Esophagus (tissue), 2 donors: ENCODE data around the gene SULT4A1. TPM values are rescaled to one million over a fixed set of nuclear protein-coding genes. Genes with fewer than 3 reads are reported as not detected.

Experiments used
- H3K27ac ChIP-seq, 2 donors: one replicate each; pipeline ENCODE4 v1.5.1; 2013; ENCODE audit warnings: low read depth in 2 of 2, mild to moderate bottlenecking in 2 of 2, inconsistent platforms in 1 of 2, low read length in 1 of 2, moderate library complexity in 1 of 2
- H3K27me3 ChIP-seq, 2 donors: one replicate each; pipeline ENCODE4 v1.6.1; 2013; ENCODE audit warnings: low read length in 2 of 2, control low read depth in 1 of 2, mild to moderate bottlenecking in 1 of 2; ENCODE audit not compliant: insufficient read depth in 2 of 2, control insufficient read depth in 1 of 2
- H3K36me3 ChIP-seq, 2 donors: one replicate each; pipeline ENCODE4 v1.6.1; 2013; ENCODE audit warnings: low read length in 1 of 2; ENCODE audit not compliant: control insufficient read depth in 2 of 2, insufficient read depth in 2 of 2
- H3K4me1 ChIP-seq, 2 donors: one replicate each; pipeline ENCODE4 v1.6.1; 2013; ENCODE audit warnings: low read length in 1 of 2; ENCODE audit not compliant: control insufficient read depth in 2 of 2, insufficient read depth in 2 of 2
- H3K4me3 ChIP-seq, 2 donors: one replicate each; pipeline ENCODE4 v1.5.1; 2013; ENCODE audit warnings: low read length in 2 of 2, mild to moderate bottlenecking in 2 of 2, low read depth in 1 of 2, moderate library complexity in 1 of 2
- H3K9me3 ChIP-seq, 2 donors: one replicate each; pipeline ENCODE4 v1.6.1; 2013; ENCODE audit warnings: mild to moderate bottlenecking in 2 of 2, low read depth in 1 of 2, low read length in 1 of 2, moderate library complexity in 1 of 2; ENCODE audit not compliant: control insufficient read depth in 2 of 2, insufficient read depth in 1 of 2
- WGBS, 2 donors: extraction: QIAGEN DNeasy Blood & Tissue Kit; methylation state at CpG; one replicate each; pipeline ENCODE4 v1.1.7; 2013; 5-methylcytosine and 5-hydroxymethylcytosine counted together
- polyA plus RNA-seq, 2 donors: library from polyadenylated mRNA; stranded (reverse); fragments of 200-250 nt; gene quantifications; one replicate each; pipeline ENCODE4 v1.2.3, GENCODE V29; 2013
- donor health status: healthy with polysubstance abuse.
- donor health status: Bipolar disorder and iron deficiency.

Gene SULT4A1
- polyA plus RNA-seq, 2 donors, result 0.01 TPM; not detected in 1

- H3K27me3 ChIP-seq, result peaks cover 0 to 5% of the 10 kb centered on the region in 2 donors
These were observed 35.5 kb upstream of the SULT4A1 start for GRCh38 chr22:43897751-43898261.

GRCh38 chr22:43895986-43896645 lies 33.8 kb upstream of the SULT4A1 start:
- Histone ChIP-seq H3K4me1 (peaks cover 0 to 3% of the 10 kb centered on the region in 2 donors), H3K9me3 (peaks cover 0 to under 1% of the 10 kb centered on the region in 2 donors), H3K27ac (no peak overlapping the region), H3K27me3 (peaks cover 5 to 10% of the 10 kb centered on the region in 2 donors), H3K4me3 (no peak overlapping the region), H3K36me3 (no peaks in the 10 kb centered on the region)
- WGBS, 2 donors, result 36 to 44% methylated on average over 11 of the region's 11 CpGs

More at GRCh38 chr22:43897751-43898261, 35.5 kb upstream of the SULT4A1 start:
- 39 to 44% methylated on average over 12 of the region's 12 CpGs for WGBS, 2 donors
- peaks cover 0 to 3% of the 10 kb centered on the region in 2 donors for H3K4me1 ChIP-seq
- H3K4me3 ChIP-seq, result no peak overlapping the region
- no peaks in the 10 kb centered on the region for H3K36me3 ChIP-seq
- no peak overlapping the region for H3K27ac ChIP-seq
- no peaks in the 10 kb centered on the region for H3K9me3 ChIP-seq

GRCh38 chr22:43894122-43894521 lies 31.8 kb upstream of the SULT4A1 start:
- Histone ChIP-seq H3K4me3 (no peak overlapping the region), H3K36me3 (no peaks in the 10 kb centered on the region), H3K9me3 (peaks cover 0 to 5% of the 10 kb centered on the region in 2 donors), H3K27ac (no peak overlapping the region), H3K27me3 (peaks cover 5 to 18% of the 10 kb centered on the region in 2 donors), H3K4me1 (peaks cover 0 to 3% of the 10 kb centered on the region in 2 donors)
- WGBS, 2 donors, result 83 to 90% methylated on average over 5 of the region's 5 CpGs

GRCh38 chr22:43893266-43893665 lies 31.0 kb upstream of the SULT4A1 start:
- Histone ChIP-seq H3K4me3 (no peak overlapping the region), H3K27me3 (peaks cover 5 to 18% of the 10 kb centered on the region in 2 donors), H3K9me3 (peaks cover 0 to 5% of the 10 kb centered on the region in 2 donors), H3K36me3 (no peaks in the 10 kb centered on the region), H3K4me1 (peaks cover 0 to 3% of the 10 kb centered on the region in 2 donors), H3K27ac (no peak overlapping the region)
- 54 to 57% methylated on average over 5 of the region's 5 CpGs for WGBS, 2 donors

- Histone ChIP-seq H3K27ac (no peak overlapping the region), H3K4me3 (no peak overlapping the region), H3K27me3 (peaks cover 5 to 18% of the 10 kb centered on the region in 2 donors), H3K4me1 (no peaks in the 10 kb centered on the region), H3K9me3 (peaks cover 0 to 5% of the 10 kb centered on the region in 2 donors), H3K36me3 (no peaks in the 10 kb centered on the region)
- 43 to 45% methylated on average over 14 to 15 of the region's 15 CpGs for WGBS, 2 donors
These were observed 30.0 kb upstream of the SULT4A1 start for GRCh38 chr22:43892183-43892894.

GRCh38 chr22:43891360-43892182 lies 29.3 kb upstream of the SULT4A1 start, which contains the start of gene PNPLA5:
Gene PNPLA5 (minus strand): TSS chr22:43892013. CDS start chr22:43891880, 133 bp downstream.
- 2 to 4% methylated on average over 60 to 72 of the region's 72 CpGs for WGBS, 2 donors
- H3K27me3 ChIP-seq, result peaks cover 5 to 18% of the 10 kb centered on the region in 2 donors

GRCh38 chr22:43890901-43891331 lies 28.6 kb upstream of the SULT4A1 start:
- peaks cover 5 to 18% of the 10 kb centered on the region in 2 donors for H3K27me3 ChIP-seq
- WGBS, 2 donors, result 11 to 18% methylated on average over 24 of the region's 24 CpGs
- peaks cover 0 to 5% of the 10 kb centered on the region in 2 donors for H3K9me3 ChIP-seq
- H3K36me3 ChIP-seq, result no peaks in the 10 kb centered on the region
- H3K27ac ChIP-seq, result no peak overlapping the region
- H3K4me1 ChIP-seq, result no peaks in the 10 kb centered on the region
- no peak overlapping the region for H3K4me3 ChIP-seq

More at GRCh38 chr22:43891360-43892182, 29.3 kb upstream of the SULT4A1 start, which contains the start of gene PNPLA5:
- peak within 1 kb of the TSS in 1 of 2 donors; percentile 0 for H3K4me3 ChIP-seq
- no peak within 1 kb of the TSS for H3K27ac ChIP-seq
- no peaks in the 10 kb centered on the region for H3K36me3 ChIP-seq
- peaks cover 0 to 5% of the 10 kb centered on the region in 2 donors for H3K9me3 ChIP-seq
- H3K4me1 ChIP-seq, result no peaks in the 10 kb centered on the region

- Histone ChIP-seq H3K27ac (no peak overlapping the region), H3K36me3 (no peaks in the 10 kb centered on the region), H3K27me3 (peaks cover 5 to 18% of the 10 kb centered on the region in 2 donors), H3K9me3 (peaks cover 0 to 5% of the 10 kb centered on the region in 2 donors), H3K4me1 (no peaks in the 10 kb centered on the region), H3K4me3 (no peak overlapping the region)
- WGBS, 2 donors, result 48 to 51% methylated on average over 4 of the region's 4 CpGs
These were observed 27.5 kb upstream of the SULT4A1 start for GRCh38 chr22:43889860-43890253.
